ENCODE results near the gene RTN1.

The RTN1 gene

DNA sequence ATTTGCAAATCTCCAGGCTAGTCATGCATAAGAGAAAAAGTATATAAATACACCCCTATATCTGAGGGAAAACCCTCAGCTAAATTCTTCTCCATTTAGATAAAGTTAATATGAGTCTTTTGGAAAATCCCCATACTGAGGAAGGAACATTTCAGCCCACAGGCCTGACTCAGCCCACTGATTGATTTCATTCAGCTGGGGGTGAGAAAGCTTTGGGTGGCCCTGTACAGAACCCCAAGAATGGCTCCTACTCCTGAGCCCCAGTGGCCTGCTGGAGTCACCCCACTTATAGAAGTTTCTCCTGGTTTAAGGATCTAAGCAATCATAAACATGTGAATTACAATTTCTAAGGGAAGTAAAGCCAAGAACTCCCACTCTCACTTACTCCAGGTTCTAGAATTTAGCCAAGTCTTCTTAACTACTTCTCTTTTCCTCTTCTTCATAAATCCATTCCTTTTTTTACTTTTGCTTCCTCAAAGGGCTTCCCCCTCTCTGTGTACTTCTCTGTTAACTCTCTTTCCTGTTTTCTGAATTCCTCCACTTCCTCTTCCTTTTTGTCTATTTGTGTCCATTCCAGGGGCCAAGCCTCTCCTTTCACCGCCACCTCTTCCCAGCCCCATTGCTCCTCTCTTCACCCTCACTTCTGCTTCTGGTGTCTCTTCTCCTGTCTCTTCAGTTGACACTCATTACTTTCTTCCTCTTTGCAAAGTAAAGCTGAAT lies 21.0 kb downstream of the RTN1 start:
- no peak for DNase-seq

GRCh38 chr14:59848671-59849070 lies 21.9 kb downstream of the RTN1 start:
- DNase-seq: no peak

DNA sequence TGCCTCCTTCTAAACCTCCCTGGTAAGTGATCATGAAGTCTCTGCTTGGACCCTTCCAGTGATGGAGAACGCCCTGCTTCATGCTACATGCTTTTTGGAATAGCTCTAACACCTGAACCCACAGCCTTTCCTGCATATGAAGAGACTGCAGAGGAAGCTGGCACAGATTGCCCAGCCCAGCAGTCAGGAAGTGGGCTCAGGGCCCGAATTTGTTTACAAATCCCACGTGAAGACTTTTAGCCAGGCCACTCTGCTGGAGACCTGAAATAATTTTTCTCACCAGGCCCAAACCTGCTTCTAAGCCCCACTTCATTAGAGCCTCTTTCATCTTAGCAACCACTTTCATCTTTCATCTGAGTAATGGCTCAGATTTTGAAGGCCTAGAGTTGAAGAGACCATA lies 22.9 kb downstream of the RTN1 start:
- no peak for DNase-seq

- no peak for DNase-seq
These were observed 24.0 kb downstream of the RTN1 start for GRCh38 chr14:59846595-59846994.

GRCh38 chr14:59845245-59845644 lies 25.3 kb downstream of the RTN1 start:
- DNase-seq: no peak

DNA sequence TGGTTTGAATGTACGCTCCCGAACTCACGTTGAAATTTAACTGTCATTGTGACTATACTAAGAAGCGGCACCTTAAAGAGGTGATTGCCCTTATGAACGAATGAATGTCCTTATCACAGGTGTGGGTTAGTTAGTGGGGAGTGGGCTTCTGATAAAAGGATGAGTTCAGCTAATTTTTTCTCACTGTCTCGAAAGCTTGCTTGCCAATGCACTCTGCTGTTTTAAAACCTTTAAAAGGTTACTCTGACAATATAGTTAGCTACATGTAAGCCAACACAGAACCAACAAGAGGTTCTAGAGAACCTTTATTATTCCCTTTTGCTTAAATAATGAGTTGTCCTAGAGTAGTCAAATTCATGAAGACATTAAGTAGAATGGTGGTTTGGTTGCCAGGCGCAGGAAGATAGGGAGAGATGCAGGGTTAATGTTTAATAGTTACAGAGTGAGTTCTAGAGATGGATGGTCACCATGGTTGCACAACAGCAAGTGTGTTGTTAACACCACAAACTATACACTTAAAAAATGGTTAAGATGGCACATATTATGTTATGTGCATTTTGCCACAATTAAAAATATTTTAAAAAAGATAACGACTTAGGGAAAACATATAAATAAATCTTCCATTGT lies 26.3 kb downstream of the RTN1 start:
- DNase-seq: no peak

DNA sequence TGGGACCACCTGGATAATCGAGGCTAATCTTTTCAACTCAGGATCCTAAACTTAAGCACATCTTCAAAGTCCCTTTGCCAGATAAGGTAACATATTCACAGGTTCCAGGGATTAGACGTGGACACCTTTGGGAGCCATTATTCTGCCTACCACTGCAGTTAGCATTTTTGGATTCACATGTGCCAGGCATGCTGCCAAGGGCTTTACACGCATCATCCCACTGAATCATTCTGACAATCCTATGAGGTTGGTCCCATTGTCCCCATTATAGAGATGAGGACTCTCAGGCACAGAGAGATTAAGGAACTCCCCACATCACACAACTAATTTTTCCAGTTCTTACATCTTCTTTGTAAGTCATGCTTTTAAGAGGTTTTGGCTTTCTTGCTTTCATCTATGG lies 34.5 kb downstream of the RTN1 start:
- no peak for DNase-seq

DNA sequence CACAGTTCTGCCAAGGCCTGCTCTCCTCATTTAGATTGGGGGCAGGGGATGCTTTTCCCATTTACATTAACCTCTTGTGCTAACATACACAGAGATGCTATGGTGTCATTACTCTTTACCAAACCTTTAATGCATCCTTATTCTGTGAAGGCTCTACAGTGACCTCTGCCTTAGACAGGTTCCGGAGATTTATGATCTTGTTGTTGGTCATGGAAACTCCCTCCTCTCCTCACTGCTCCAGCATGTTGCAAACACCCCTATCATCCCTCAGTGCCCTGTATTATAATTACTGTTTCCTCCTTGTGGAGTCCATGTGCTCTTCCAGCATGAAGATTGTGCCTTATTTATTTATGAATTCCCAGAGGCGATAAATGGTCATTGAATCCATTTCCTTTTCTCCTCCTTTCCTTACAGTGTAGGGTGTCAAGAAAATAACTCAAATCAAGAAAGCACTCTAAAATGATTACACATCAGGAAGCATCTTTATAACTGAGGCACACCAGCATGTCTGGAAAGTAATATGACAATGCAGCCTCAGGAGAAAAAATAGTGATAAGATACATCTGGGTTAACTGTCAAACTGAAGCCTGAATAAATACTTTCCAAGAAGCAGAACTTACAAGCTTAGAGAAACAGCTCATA lies 37.8 kb downstream of the RTN1 start:
- no peak for DNase-seq

DNA sequence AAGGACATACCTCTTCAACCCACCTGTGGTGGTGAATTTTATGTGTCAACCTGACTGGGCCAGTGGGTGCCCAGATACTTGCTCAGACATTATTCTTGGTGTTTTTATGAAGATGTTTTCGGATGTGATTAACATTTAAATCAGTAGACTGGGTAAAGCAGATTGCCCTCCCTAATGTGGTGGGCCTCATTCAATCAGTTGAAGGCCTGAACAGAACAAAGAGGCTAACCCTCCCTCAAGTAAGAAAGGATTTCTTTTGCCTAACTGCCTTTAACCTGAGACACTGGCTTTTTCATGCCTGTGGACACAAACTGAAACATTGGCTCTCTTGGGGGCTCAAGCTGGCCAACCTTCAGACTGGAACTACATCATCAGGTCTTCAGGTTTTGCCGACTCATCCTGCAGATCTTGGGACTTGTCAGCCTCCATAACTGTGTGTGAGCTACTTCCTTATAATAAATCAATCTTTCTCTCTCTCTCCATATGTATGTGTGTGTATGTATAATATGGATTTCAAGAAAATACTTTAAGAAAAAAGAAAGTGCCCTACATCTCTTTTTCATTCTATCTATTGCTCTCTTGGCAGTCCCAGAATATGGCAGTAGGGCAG lies 39.4 kb downstream of the RTN1 start:
- no peak for DNase-seq

DNA sequence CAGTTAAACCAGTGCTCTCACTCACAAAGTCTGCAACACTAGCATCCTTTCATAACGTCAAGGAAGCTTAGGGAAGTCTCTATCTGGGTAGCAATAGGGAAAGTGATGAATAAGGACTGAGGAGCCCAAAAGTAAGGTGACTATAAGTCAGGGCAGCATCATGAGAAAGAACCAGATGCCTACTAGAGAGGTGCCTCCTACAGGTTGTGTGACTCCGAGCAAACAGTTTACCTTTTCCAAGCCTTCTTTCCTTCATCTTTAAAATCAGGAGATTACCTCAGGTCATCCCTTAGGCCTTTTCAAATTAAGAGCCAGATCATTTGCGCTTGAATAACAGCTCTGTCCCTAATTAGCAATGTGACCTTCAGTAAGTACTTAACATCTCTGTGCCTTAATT lies 40.2 kb downstream of the RTN1 start:
- no peak for DNase-seq

DNA sequence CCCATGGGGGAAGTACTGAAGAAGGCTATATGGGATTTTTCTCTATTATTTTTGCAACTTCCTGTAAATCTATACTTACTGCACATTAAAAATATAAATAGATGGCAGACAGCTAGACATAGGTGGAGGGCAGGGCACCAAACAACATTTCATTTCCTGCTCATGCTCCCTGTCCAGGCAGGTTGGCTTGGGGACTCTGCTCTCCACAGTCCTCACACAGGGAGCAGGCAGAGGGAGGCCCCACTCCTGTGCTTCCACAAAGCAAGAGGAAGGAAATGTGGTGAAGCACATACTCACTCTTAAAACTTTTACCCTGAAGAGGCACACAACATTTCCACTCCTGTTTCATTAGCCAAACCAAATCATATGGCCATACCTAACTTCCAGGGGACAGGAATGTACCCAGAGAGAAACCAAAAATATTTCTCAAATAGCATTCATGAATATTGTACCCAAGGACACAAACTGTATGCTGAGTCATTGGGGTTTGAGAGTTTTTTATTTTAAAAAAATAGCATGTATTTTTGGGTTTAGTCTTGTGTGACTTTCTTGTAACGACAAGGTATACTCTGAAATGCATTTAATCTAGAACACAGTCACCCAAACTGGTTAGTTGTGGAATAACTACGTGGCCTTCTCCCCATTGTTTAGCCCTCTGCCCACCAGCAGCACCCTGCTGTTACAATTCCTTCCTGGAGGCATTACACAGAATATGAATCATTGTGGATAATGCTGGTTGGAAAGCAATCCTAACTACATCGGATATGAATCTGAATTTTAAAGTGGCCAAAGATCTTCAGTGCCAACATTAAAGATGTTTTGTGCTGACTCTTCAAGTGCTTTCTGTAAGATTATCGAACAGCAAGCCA lies 40.9 kb downstream of the RTN1 start:
- no peak for DNase-seq

GRCh38 chr14:59828276-59828675 lies 42.3 kb downstream of the RTN1 start:
- no peak for DNase-seq

GRCh38 chr14:59827401-59827800 lies 43.2 kb downstream of the RTN1 start:
- no peak for DNase-seq

DNA sequence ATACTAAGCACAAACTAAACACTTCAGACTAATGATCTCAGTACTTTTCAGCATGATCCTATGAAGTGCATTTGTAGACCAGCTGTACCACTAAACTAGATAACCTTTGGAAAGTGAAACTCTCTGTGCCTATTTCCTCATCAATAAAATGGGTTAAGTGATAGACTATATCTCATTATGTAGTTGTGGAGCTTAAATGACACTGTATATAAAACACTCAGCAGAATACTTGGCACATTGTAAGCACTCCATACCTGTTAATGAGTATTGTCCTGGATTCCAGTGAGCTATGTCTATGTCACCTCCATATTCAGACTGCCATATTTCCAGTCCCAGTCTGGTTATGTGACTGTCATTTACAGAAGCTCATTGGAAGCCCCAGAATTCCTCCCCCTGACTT lies 44.4 kb downstream of the RTN1 start:
- DNase-seq: no peak

- no peak for DNase-seq
These were observed 47.4 kb downstream of the RTN1 start for GRCh38 chr14:59823179-59823578.

DNA sequence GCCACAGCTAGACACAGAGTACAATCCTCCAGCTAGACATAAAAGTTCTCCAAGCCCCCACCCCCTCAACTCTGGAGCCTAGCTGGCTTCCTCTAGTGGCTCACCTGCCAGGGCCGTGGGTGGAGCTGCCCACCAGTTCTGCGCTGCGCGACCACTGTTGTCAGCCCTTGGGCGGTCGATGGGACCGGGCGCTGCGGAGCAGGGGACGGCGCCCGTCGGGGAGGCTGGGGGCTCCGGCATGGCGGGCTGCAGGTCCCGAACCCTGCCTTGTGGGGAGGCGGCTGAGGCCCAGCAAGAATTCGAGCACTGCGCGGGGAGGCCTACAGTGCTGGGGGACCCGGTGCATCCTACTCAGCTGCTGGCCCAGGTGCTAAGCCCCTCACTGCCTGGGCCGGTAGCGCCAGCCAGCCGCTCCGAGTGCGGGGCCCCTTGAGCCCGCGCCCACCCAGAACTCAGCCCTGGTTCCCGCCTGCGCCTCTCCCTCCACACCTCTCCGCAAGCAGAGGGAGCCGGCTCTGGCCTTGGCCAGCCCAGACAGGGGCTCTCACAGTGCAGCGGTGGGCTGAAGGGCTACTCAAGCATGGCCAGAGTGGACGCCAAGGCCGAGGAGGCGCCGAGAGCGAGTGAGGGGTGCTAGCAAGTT lies 51.0 kb downstream of the RTN1 start:
- DNase-seq: no peak

- no peak for DNase-seq
These were observed 53.6 kb downstream of the RTN1 start for GRCh38 chr14:59816941-59817340.

DNA sequence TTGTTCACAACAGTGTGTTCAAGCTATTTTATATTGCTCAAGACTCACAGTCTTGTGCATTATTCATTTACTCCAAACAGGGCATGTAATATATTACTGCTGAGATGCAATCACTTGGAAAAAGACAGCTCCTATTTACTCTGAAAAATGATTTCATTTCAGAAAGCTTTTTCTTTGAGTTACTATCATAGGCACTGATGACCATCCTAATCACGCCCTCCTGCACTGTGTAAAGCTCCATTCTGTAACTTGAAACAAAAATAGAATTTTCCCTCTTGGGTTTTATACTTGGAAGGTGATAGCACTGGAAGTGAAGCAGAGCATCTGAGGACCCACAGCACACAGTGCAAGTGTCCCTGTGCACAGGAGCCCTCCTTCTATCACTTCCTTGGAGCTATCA lies 55.6 kb downstream of the RTN1 start:
- no peak for DNase-seq

GRCh38 chr14:59811815-59812214 lies 58.8 kb downstream of the RTN1 start:
- DNase-seq: no peak

DNA sequence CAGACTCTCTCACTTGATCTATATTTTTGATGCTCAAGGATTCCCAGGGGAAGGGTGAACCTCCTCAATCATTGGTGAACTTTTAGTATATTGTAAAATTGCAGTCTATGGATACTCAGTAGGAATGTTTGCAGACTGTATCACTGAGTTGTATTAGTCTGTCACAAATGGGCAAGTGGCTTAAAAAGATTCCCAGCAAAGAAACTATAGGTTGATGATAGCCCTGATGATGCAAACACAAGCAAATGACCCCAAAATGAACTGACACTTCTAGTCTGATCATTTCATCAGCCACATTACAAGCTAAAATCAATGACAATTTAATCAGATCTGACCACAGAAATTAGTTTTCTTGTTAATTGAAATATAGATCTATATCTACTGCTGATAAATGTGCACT lies 59.5 kb downstream of the RTN1 start:
- no peak for DNase-seq

GRCh38 chr14:59803052-59803540 lies 67.5 kb downstream of the RTN1 start:
- DNase-seq: no peak

DNA sequence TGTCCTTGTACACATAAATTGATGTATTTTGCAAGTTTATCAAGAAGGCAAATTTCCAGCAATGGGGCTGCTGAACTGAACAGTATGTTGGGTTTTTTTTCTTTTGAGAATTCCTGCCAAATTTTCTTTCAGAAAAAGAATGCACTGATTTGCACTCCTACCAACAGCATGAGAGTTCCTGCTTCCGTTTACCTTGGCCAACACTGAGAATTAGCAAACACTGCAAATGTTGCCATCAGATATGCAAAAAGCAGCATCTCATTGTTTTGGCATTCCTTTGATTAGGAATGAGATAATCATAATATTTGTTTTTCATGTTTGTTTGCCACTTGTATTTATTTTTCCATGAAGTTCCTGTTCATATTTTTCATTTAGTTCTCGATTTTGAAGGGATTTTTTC lies 82.4 kb downstream of the RTN1 start:
- DNase-seq: no peak

All from NCI-H524 (cell line).